Measurements from ENCODE around the gene PRADC1.
A peak's percentile ranks its signal among the peaks of the same experiment; 100 is the strongest.
"Not testable (repeated sequence)": the region's sequence is repeated elsewhere in the genome, so short reads cannot be mapped to it uniquely, and the experiment has no call there.

PRADC1 gene

GRCh38 chr2:73210696-73211095 is 22.3 kb downstream of the PRADC1 start:
- Histone ChIP-seq H3K4me3 (ENCODE audit: low read length) (no peak overlapping the region), H3K27ac (ENCODE audit: low read length) (no peak overlapping the region)

GRCh38 chr2:73210019-73210418 is 23.0 kb downstream of the PRADC1 start:
- Histone ChIP-seq H3K9ac (ENCODE audit: low read depth, low read length) (no peak overlapping the region), H3K9me3 (ENCODE audit: insufficient read depth, low read depth, low read length) (no peaks in the 10 kb centered on the region), H3K27ac (ENCODE audit: low read length) (no peak overlapping the region), H3K4me1 (ENCODE audit: insufficient read depth, low read length) (peaks cover under 1% of the 10 kb centered on the region; the same call in 1 of the 2 replicates), H3K27me3 (ENCODE audit: insufficient read depth, low read length) (peaks cover 27% of the 10 kb centered on the region), H3K4me3 (ENCODE audit: low read length) (no peak overlapping the region), H3K36me3 (ENCODE audit: insufficient read depth, low read depth, low read length) (no peaks in the 10 kb centered on the region)

More at GRCh38 chr2:73210696-73211095, 22.3 kb downstream of the PRADC1 start:
- Histone ChIP-seq H3K9ac (ENCODE audit: low read depth, low read length) (no peak overlapping the region), H3K27me3 (ENCODE audit: insufficient read depth, low read length) (peaks cover 21% of the 10 kb centered on the region), H3K36me3 (ENCODE audit: insufficient read depth, low read depth, low read length) (no peaks in the 10 kb centered on the region), H3K4me1 (ENCODE audit: insufficient read depth, low read length) (peaks cover 3% of the 10 kb centered on the region; the same call in 1 of the 2 replicates), H3K9me3 (ENCODE audit: insufficient read depth, low read depth, low read length) (no peaks in the 10 kb centered on the region)

- H3K4me3 ChIP-seq (ENCODE audit: low read length) = no peak overlapping the region
Measured at GRCh38 chr2:73208258-73208657, 24.8 kb downstream of the PRADC1 start.

GRCh38 chr2:73205611-73206010 is 27.4 kb downstream of the PRADC1 start:
- Histone ChIP-seq H3K9ac (ENCODE audit: low read depth, low read length) (no peak overlapping the region), H3K36me3 (ENCODE audit: insufficient read depth, low read depth, low read length) (no peaks in the 10 kb centered on the region), H3K9me3 (ENCODE audit: insufficient read depth, low read depth, low read length) (peaks cover 4% of the 10 kb centered on the region; the same call in 1 of the 2 replicates), H3K27me3 (ENCODE audit: insufficient read depth, low read length) (peaks cover 64% of the 10 kb centered on the region), H3K27ac (ENCODE audit: low read length) (no peak overlapping the region), H3K4me1 (ENCODE audit: insufficient read depth, low read length) (peaks cover 2% of the 10 kb centered on the region; the same call in 1 of the 2 replicates), H3K4me3 (ENCODE audit: low read length) (no peak overlapping the region)

More at GRCh38 chr2:73208258-73208657, 24.8 kb downstream of the PRADC1 start:
- no peak overlapping the region for H3K9ac ChIP-seq (ENCODE audit: low read depth, low read length)
- no peaks in the 10 kb centered on the region for H3K9me3 ChIP-seq (ENCODE audit: insufficient read depth, low read depth, low read length)
- no peaks in the 10 kb centered on the region; the same call in 1 of the 2 replicates for H3K4me1 ChIP-seq (ENCODE audit: insufficient read depth, low read length)
- no peak overlapping the region for H3K27ac ChIP-seq (ENCODE audit: low read length)
- no peaks in the 10 kb centered on the region for H3K36me3 ChIP-seq (ENCODE audit: insufficient read depth, low read depth, low read length)
- H3K27me3 ChIP-seq (ENCODE audit: insufficient read depth, low read length) = peaks cover 44% of the 10 kb centered on the region

GRCh38 chr2:73203055-73203681 is 29.9 kb downstream of the PRADC1 start:
- peak overlapping the region; percentile 52 for H3K4me3 ChIP-seq (ENCODE audit: low read length)
- H3K27ac ChIP-seq (ENCODE audit: low read length) = no peak overlapping the region
- peaks cover 74% of the 10 kb centered on the region for H3K27me3 ChIP-seq (ENCODE audit: insufficient read depth, low read length)
- H3K9me3 ChIP-seq (ENCODE audit: insufficient read depth, low read depth, low read length) = peaks cover 4% of the 10 kb centered on the region; the same call in 1 of the 2 replicates
- H3K4me1 ChIP-seq (ENCODE audit: insufficient read depth, low read length) = peaks cover 2% of the 10 kb centered on the region; the same call in 1 of the 2 replicates
- no peak overlapping the region for H3K9ac ChIP-seq (ENCODE audit: low read depth, low read length)
- H3K36me3 ChIP-seq (ENCODE audit: insufficient read depth, low read depth, low read length) = no peaks in the 10 kb centered on the region

- no peaks in the 10 kb centered on the region for H3K36me3 ChIP-seq (ENCODE audit: insufficient read depth, low read depth, low read length)
- H3K4me3 ChIP-seq (ENCODE audit: low read length) = peak within 1 kb of the TSS; percentile 52
- peaks cover 4% of the 10 kb centered on the region; the same call in 1 of the 2 replicates for H3K9me3 ChIP-seq (ENCODE audit: insufficient read depth, low read depth, low read length)
- no peak within 1 kb of the TSS for H3K9ac ChIP-seq (ENCODE audit: low read depth, low read length)
- H3K27ac ChIP-seq (ENCODE audit: low read length) = no peak within 1 kb of the TSS
- peaks cover 81% of the 10 kb centered on the region for H3K27me3 ChIP-seq (ENCODE audit: insufficient read depth, low read length)
- peaks cover 2% of the 10 kb centered on the region; the same call in 1 of the 2 replicates for H3K4me1 ChIP-seq (ENCODE audit: insufficient read depth, low read length)
Measured at GRCh38 chr2:73202156-73203054, 30.6 kb downstream of the PRADC1 start, which contains the start of gene NOTO. Gene NOTO, plus strand, starts transcription at chr2:73202574. Its CDS starts 93 bp downstream, at chr2:73202667.

GRCh38 chr2:73200281-73200680 is 32.8 kb downstream of the PRADC1 start:
- not testable (repeated sequence) for H3K27ac ChIP-seq (ENCODE audit: low read length); H3K36me3 ChIP-seq (ENCODE audit: insufficient read depth, low read depth, low read length); H3K9ac ChIP-seq (ENCODE audit: low read depth, low read length); H3K4me1 ChIP-seq (ENCODE audit: insufficient read depth, low read length); H3K4me3 ChIP-seq (ENCODE audit: low read length); H3K9me3 ChIP-seq (ENCODE audit: insufficient read depth, low read depth, low read length)
- peaks cover 74% of the 10 kb centered on the region for H3K27me3 ChIP-seq (ENCODE audit: insufficient read depth, low read length)

- Histone ChIP-seq H3K9me3 (ENCODE audit: insufficient read depth, low read depth, low read length) (peaks cover 4% of the 10 kb centered on the region; the same call in 1 of the 2 replicates), H3K27me3 (ENCODE audit: insufficient read depth, low read length) (peaks cover 47% of the 10 kb centered on the region), H3K27ac (ENCODE audit: low read length) (no peak overlapping the region), H3K4me1 (ENCODE audit: insufficient read depth, low read length) (peaks cover 2% of the 10 kb centered on the region), H3K36me3 (ENCODE audit: insufficient read depth, low read depth, low read length) (no peaks in the 10 kb centered on the region), H3K9ac (ENCODE audit: low read depth, low read length) (no peak overlapping the region), H3K4me3 (ENCODE audit: low read length) (no peak overlapping the region)
Measured at GRCh38 chr2:73197579-73197978, 35.5 kb downstream of the PRADC1 start.

GRCh38 chr2:73187549-73187948 is 45.5 kb downstream of the PRADC1 start:
- Histone ChIP-seq H3K4me3 (ENCODE audit: low read length) (no peak overlapping the region), H3K27me3 (ENCODE audit: insufficient read depth, low read length) (peaks cover 44% of the 10 kb centered on the region), H3K27ac (ENCODE audit: low read length) (no peak overlapping the region), H3K36me3 (ENCODE audit: insufficient read depth, low read depth, low read length) (no peaks in the 10 kb centered on the region), H3K4me1 (ENCODE audit: insufficient read depth, low read length) (peaks cover 8% of the 10 kb centered on the region; the same call in 1 of the 2 replicates), H3K9me3 (ENCODE audit: insufficient read depth, low read depth, low read length) (no peaks in the 10 kb centered on the region), H3K9ac (ENCODE audit: low read depth, low read length) (no peak overlapping the region)

GRCh38 chr2:73185965-73186364 is 47.1 kb downstream of the PRADC1 start:
- Histone ChIP-seq H3K27ac (ENCODE audit: low read length) (no peak overlapping the region), H3K27me3 (ENCODE audit: insufficient read depth, low read length) (peaks cover 44% of the 10 kb centered on the region), H3K4me1 (ENCODE audit: insufficient read depth, low read length) (no peaks in the 10 kb centered on the region), H3K9ac (ENCODE audit: low read depth, low read length) (no peak overlapping the region), H3K9me3 (ENCODE audit: insufficient read depth, low read depth, low read length) (no peaks in the 10 kb centered on the region), H3K36me3 (ENCODE audit: insufficient read depth, low read depth, low read length) (no peaks in the 10 kb centered on the region), H3K4me3 (ENCODE audit: low read length) (no peak overlapping the region)
